Measurements from ENCODE around the gene MOCS2. TPM values are rescaled to one million over a fixed set of nuclear protein-coding genes. Genes with fewer than 3 reads are reported as not detected.
A peak's percentile ranks its signal among the peaks of the same experiment; 100 is the strongest.

MOCS2 gene
- total and polyA plus RNA-seq, 9 of the 15 experiments (the other 6 are each of a cell fraction or from before 2014, with no cell fraction given), result 33.0 to 74.5 (median 48.4) TPM

GRCh38 chr5:53114988-53115387 is 5.4 kb upstream of the MOCS2 start:
- BruUV-seq (replicated peaks), result no TSS peak
- H3K4me3 ChIP-seq, result no peak overlapping the region
- no peaks in the 10 kb centered on the region for H3K36me3 ChIP-seq (ENCODE audit: control insufficient read depth, insufficient read depth, low read length)
- no peak for TF ChIP-seq SREBF2 (CRISPR knock-in tag; IDR thresholded peaks at IDR 0.05)
- TF ChIP-seq NFYB (IDR thresholded peaks at IDR 0.05; ENCODE audit: extremely low read depth, insufficient read length), result no peak
- peak in 1 of 2 experiments; percentile 5; a peak in 1 of 4 replicates for TF ChIP-seq RAD21 (CRISPR knock-in tag; conservative IDR thresholded peaks at IDR 0.05 in 1 of 2, IDR thresholded peaks at IDR 0.05 in 1 of 2)
- TF ChIP-seq SRSF1 (IDR thresholded peaks at IDR 0.05; ENCODE audit: low read depth, low read length), result no peak
- TF ChIP-seq CTCF (IDR thresholded peaks at IDR 0.05 in 2 of 3, conservative IDR thresholded peaks at IDR 0.05 in 1 of 3; ENCODE audit: insufficient read depth in 2 of 3, low read depth in 1 of 3, low read length in 3 of 3), result peak in 1 of 3 experiments; percentile 45; a peak in 2 of 6 replicates
- TF ChIP-seq ZKSCAN1 (IDR thresholded peaks at IDR 0.05; ENCODE audit: low read depth, low read length), result no peak
- TF ChIP-seq TAL1 (IDR thresholded peaks at IDR 0.05), result no peak
- no peak for TF ChIP-seq FUS (optimal IDR thresholded peaks at IDR 0.05; ENCODE audit: low read depth, low read length)
- no peak overlapping the region for H3K4me2 ChIP-seq (ENCODE audit: insufficient read depth, low read length)
- in situ Hi-C loops (cut with MboI) (no loop called here), intact Hi-C loops (cut with micrococcal nuclease) (no loop called here)
- CTCF ChIA-PET (ENCODE audit: low intra/inter-chr PET ratio), result no interaction called here
- H3K27ac ChIP-seq (ENCODE audit: extremely low read depth, low read depth, low read length), result no peak overlapping the region
- POLR2A ChIA-PET, result interaction anchor here (0.7 to 1.0 kb wide), 3 partner anchors 14 to 26 kb away, joined by 3 to 4 read pairs (median 4); no protein-coding TSS in a partner anchor
- H3K79me2 ChIP-seq (ENCODE audit: control insufficient read depth, insufficient read depth, low read length), result peaks cover 11% of the 10 kb centered on the region
- H4K20me1 ChIP-seq (replicated peaks; ENCODE audit: control insufficient read depth, insufficient read depth, low read length), result no peaks in the 10 kb centered on the region
- H3K9ac ChIP-seq (ENCODE audit: insufficient read depth in 1 of 2, low read depth in 2 of 2, low read length in 2 of 2), result no peak overlapping the region
- DNase-seq (ENCODE audit: extremely low read depth in 1 of 4, low spot score in 3 of 4), result no peak
- no peaks in the 10 kb centered on the region; the same call in 1 of the 2 replicates for H3K9me3 ChIP-seq (replicated peaks; ENCODE audit: control insufficient read depth, insufficient read depth, low read depth, low read length)
- no peaks in the 10 kb centered on the region for H3K27me3 ChIP-seq (ENCODE audit: control insufficient read depth in 2 of 2, insufficient read depth in 2 of 2, low read length in 2 of 2)
- no peaks in the 10 kb centered on the region for H3K9me1 ChIP-seq (ENCODE audit: control insufficient read depth, insufficient read depth, low read length)
- H2AFZ ChIP-seq (ENCODE audit: low read depth, low read length), result no peak overlapping the region
- FAIRE-seq, result no peak
- peaks cover 11 to 27% of the 10 kb centered on the region in 2 experiments; a peak in 4 of 5 replicates for H3K4me1 ChIP-seq (replicated peaks in 1 of 2; ENCODE audit: control insufficient read depth in 2 of 2, insufficient read depth in 2 of 2, low read length in 2 of 2)
- ATAC-seq, result no peak

All from K562 (cell line).